CD4-positive, alpha-beta T cell (primary cell): ENCODE results near the gene STBD1. TPM values are rescaled to one million over a fixed set of nuclear protein-coding genes. Genes with fewer than 3 reads are reported as not detected.

ENCODE experiments used
- ATAC-seq: fragments of 200-7000 bp; cut with Tn5 transposase; one replicate; pipeline ENCODE4 v1.10.0; 2022; ENCODE audit warnings: mild to moderate bottlenecking; ENCODE audit not compliant: poor library complexity
- CTCF ChIA-PET: fragments of 350-600 bp; sonication (Branson Sonifier 250); formaldehyde crosslinking; loops from one replicate; lab custom pipeline; 2021; ENCODE audit warnings: antibody characterized with exemption, inconsistent platforms; lab: Charles Lee
- POLR2A ChIA-PET: fragments of 350-600 bp; sonication (Branson Sonifier 250); formaldehyde crosslinking; loops from one replicate; lab custom pipeline; 2021; ENCODE audit warnings: antibody characterized with exemption, inconsistent platforms; lab: Charles Lee
- DNase-seq, 14 experiments: peaks; one replicate each; pipeline ENCODE4 v3.0.0-alpha.2; 2013 to 2020; ENCODE audit warnings: mixed read lengths in 2 of 14
- H3K27ac ChIP-seq, 2 donors: one replicate each; pipeline versions ENCODE4 v1.5.1 to v1.7.0; 2013; ENCODE audit warnings: low read length in 2 of 2, low read depth in 1 of 2, mild to moderate bottlenecking in 1 of 2
- H3K27me3 ChIP-seq, 2 experiments: 1 replicate in 1 of 2; 2 replicates in 1 of 2; pipeline versions ENCODE4 v1.6.1 to v1.7.0; 2013; ENCODE audit warnings: low read length in 2 of 2, control low read depth in 1 of 2, mild to moderate bottlenecking in 1 of 2, moderate library complexity in 1 of 2; ENCODE audit not compliant: insufficient read depth in 2 of 2, control insufficient read depth in 1 of 2
- H3K36me3 ChIP-seq: one replicate; pipeline ENCODE4 v1.6.1; 2013; ENCODE audit warnings: low read length, control low read depth; ENCODE audit not compliant: insufficient read depth
- H3K4me1 ChIP-seq: one replicate; pipeline ENCODE4 v1.6.1; 2013; ENCODE audit warnings: low read length, control low read depth; ENCODE audit not compliant: insufficient read depth
- H3K4me3 ChIP-seq: one replicate; pipeline ENCODE4 v1.5.1; 2013; ENCODE audit warnings: mild to moderate bottlenecking, low read length, moderate library complexity
- H3K9me3 ChIP-seq, 2 experiments: 1 replicate in 1 of 2; 2 replicates in 1 of 2; pipeline versions ENCODE4 v1.6.1 to v1.7.0; 2013; ENCODE audit warnings: low read length in 2 of 2, mild to moderate bottlenecking in 2 of 2, control low read depth in 1 of 2, moderate library complexity in 1 of 2; ENCODE audit not compliant: control insufficient read depth in 1 of 2, insufficient read depth in 1 of 2
- H3K27ac Mint-ChIP-seq: one replicate; pipeline ENCODE4 v1.8.0; 2020; ENCODE audit warnings: mixed read lengths
- H3K27me3 Mint-ChIP-seq: one replicate; pipeline ENCODE4 v1.8.0; 2021; ENCODE audit warnings: mixed read lengths
- H3K36me3 Mint-ChIP-seq: one replicate; pipeline ENCODE4 v1.8.0; 2021; ENCODE audit warnings: low read depth, mixed read lengths
- H3K4me1 Mint-ChIP-seq: one replicate; pipeline ENCODE4 v1.8.0; 2021; ENCODE audit warnings: low read depth, mixed read lengths
- H3K4me3 Mint-ChIP-seq: one replicate; pipeline ENCODE4 v1.8.0; 2020; ENCODE audit warnings: mild to moderate bottlenecking, mixed read lengths
- H3K9me3 Mint-ChIP-seq: one replicate; pipeline ENCODE4 v1.8.0; 2020; ENCODE audit warnings: mixed read lengths
- CTCF ChIP-seq: fragments of 200-600 bp; IDR thresholded peaks from one replicate; pipeline ENCODE4 v1.8.0; 2022; ENCODE audit warnings: antibody characterized with exemption, mild to moderate bottlenecking
- intact Hi-C, 2 experiments: fragments of 100-400 bp; cut with DNase I in 1 of 2; cut with micrococcal nuclease in 1 of 2; formaldehyde crosslinking; loops; one replicate each; pipeline versions ENCODE4 v1.15.1 to v1.9.0; 2023 to 2025; cut with DNase I, micrococcal nuclease
- total RNA-seq, 174 experiments: library from RNA in 2 of 174; stranded (reverse) in 2 of 174; gene quantifications; one replicate each; pipeline ENCODE4 v1.2.3 and lab custom pipeline; 2021 to 2026

Gene STBD1
- total RNA-seq, 2 experiments from 2014 or later: 0.11 TPM; not detected in 1

DNA sequence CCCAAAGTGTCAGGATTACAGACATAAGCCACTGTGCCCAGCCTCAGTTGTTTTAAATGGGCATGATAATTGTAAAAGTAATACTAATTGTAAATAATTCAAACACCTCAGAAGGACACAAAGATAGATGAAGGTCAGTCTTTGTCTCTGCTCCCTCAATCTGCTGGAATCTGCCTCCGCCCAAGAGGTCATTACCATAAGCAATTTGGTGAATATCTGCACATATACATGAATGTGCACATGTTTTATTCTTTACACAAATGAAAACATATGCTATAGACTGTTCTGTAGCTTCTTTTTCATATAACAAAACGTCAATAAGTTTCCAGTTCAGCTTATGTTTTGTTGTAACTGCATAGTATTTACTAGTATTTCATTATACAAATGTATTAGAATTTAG, 7.0 kb downstream of the STBD1 start:
- Mint-ChIP-seq H3K9me3 (peaks cover 17% of the 10 kb centered on the region), H3K4me1 (peaks cover 2% of the 10 kb centered on the region), H3K36me3 (no peaks in the 10 kb centered on the region), H3K27me3 (peaks cover 38% of the 10 kb centered on the region), H3K27ac (no peak overlapping the region), H3K4me3 (no peak overlapping the region)
- POLR2A ChIA-PET: no interaction called here
- H3K4me1 ChIP-seq: no peaks in the 10 kb centered on the region
- no peak for TF ChIP-seq CTCF
- intact Hi-C loops: no loop called here
- CTCF ChIA-PET: no interaction called here
- no peak overlapping the region for H3K27ac ChIP-seq
- H3K36me3 ChIP-seq: no peaks in the 10 kb centered on the region
- no peak for ATAC-seq
- peaks cover 5 to 6% of the 10 kb centered on the region in 2 experiments for H3K9me3 ChIP-seq
- H3K4me3 ChIP-seq: no peak overlapping the region
- DNase-seq: no peak
- H3K27me3 ChIP-seq: no peaks in the 10 kb centered on the region

- TF ChIP-seq CTCF: no peak
- no peak overlapping the region for H3K27ac ChIP-seq
- intact Hi-C loops: no loop called here
- ChIA-PET CTCF (no interaction called here), POLR2A (no interaction called here)
- peaks cover 5 to 10% of the 10 kb centered on the region in 2 experiments for H3K9me3 ChIP-seq
- Mint-ChIP-seq H3K36me3 (no peaks in the 10 kb centered on the region), H3K27ac (no peak overlapping the region), H3K9me3 (peaks cover 25% of the 10 kb centered on the region), H3K27me3 (peaks cover 28% of the 10 kb centered on the region), H3K4me1 (no peaks in the 10 kb centered on the region), H3K4me3 (no peak overlapping the region)
- no peaks in the 10 kb centered on the region for H3K36me3 ChIP-seq
- H3K27me3 ChIP-seq: no peaks in the 10 kb centered on the region
- H3K4me1 ChIP-seq: no peaks in the 10 kb centered on the region
- DNase-seq (no peak), ATAC-seq (no peak)
- no peak overlapping the region for H3K4me3 ChIP-seq
Measured at GRCh38 chr4:76315267-76315918, 8.9 kb downstream of the STBD1 start.

GRCh38 chr4:76316131-76316530, 9.6 kb downstream of the STBD1 start:
- no peak for TF ChIP-seq CTCF
- H3K27me3 Mint-ChIP-seq: peaks cover 24% of the 10 kb centered on the region
- Histone ChIP-seq H3K36me3 (no peaks in the 10 kb centered on the region), H3K9me3 (peaks cover 5 to 10% of the 10 kb centered on the region in 2 experiments), H3K27me3 (no peaks in the 10 kb centered on the region), H3K4me3 (no peak overlapping the region), H3K4me1 (no peaks in the 10 kb centered on the region), H3K27ac (no peak overlapping the region)
- no peak overlapping the region for H3K4me3 Mint-ChIP-seq
- no peaks in the 10 kb centered on the region for H3K4me1 Mint-ChIP-seq
- H3K27ac Mint-ChIP-seq: no peak overlapping the region
- intact Hi-C loops: no loop called here
- DNase-seq (no peak), ATAC-seq (no peak)
- CTCF ChIA-PET: no interaction called here
- H3K9me3 Mint-ChIP-seq: peaks cover 25% of the 10 kb centered on the region
- POLR2A ChIA-PET: no interaction called here
- H3K36me3 Mint-ChIP-seq: no peaks in the 10 kb centered on the region
